CD1c-positive myeloid dendritic cell (primary cell): ENCODE measurements around the gene HSD17B3.
A peak's percentile ranks its signal among the peaks of the same experiment; 100 is the strongest.
"Not testable (repeated sequence)": the region's sequence is repeated elsewhere in the genome, so short reads cannot be mapped to it uniquely, and the experiment has no call there.

Experiments used
- DNase-seq: peaks from one replicate; pipeline ENCODE4 v3.0.0-alpha.2; 2016; ENCODE audit errors: extremely low spot score

HSD17B3 gene

DNA sequence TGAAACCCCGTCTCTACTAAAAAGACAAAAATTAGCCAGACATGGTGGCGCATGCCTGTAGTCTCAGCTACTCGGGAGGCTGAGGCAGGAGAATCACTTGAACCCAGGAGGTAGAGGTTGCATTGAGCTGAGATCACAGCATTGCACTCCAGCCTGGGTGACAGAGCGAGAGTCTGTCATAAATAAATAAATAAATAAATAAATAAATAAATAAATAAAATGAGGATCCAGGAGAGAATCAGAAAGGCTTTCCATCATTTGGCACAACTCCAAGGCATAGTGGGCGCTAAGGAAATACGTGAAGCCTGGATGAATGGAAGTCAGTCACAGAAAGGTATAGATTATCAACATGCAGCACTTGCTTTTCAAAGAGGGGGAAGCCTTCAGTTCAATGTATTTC lies 65.6 kb downstream of the HSD17B3 start:
- not testable (repeated sequence) for DNase-seq

DNA sequence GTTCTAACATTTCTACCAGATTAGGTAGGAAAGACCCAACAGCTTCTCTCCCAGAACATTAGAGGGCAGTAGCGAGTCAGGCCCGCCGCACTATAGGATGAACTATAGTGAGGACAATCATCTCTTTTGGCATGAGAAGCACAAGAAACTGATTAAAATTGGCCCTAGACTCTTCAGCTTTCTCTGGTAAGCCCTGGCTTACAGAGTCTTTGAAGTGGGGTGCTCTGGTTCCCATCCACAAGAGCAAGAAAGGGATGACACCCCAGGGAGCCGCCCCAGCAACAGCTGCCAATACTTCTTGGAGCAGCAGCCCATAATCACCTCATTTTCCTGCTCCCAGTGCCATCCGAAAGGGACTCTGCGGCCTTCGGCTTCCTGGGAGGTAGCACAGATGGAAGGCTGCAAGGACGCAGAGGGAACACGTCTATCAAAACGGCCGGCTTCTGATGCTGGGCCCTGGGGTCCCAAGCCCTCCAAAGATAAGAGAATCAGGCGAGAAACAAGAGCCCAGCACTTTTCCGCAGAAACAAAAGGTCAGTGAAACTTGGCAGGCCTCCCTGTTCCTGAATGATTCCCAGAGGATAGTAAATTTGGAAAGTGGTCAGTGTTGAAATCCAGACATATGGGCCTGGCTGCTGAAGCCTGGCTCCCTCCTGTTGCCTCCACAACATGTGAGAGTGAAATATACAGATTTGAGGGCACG lies 69.3 kb downstream of the HSD17B3 start:
- peak; percentile 21 for DNase-seq

DNA sequence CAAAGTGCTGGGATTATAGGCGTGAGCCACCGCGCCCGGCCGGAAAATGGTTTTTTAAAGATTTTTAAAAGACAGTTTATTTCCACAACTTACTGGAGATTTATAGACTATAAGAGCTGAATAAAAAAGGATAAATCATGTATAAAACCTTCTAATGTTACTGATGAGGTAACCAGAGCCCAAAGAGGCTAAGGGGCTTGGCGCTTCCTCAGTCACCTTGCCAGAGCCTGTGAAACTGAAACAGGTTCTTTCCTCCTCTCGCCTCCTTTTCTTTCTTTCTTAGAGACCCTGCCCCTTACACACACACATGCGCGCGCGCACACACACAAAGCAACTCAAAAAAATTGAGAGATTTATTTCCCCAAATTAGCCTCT lies 69.8 kb downstream of the HSD17B3 start:
- no peak for DNase-seq

DNA sequence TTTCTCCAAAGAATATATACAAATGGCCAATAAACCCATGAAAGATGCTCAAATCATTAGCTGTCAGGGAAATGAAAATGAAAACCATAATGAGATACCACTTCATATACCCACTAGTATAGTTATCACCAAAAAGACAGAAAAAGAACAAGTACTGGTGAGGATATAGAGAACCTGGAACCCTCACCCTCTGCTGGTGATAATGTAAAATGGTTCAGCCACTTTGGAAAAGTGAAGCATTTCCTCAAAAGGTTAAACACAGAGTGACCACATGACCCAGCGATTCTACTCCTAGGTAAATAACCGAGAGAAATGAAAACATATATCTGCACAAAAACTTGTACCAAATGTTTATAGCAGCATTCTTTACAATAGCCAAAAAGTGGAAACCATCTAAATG lies 72.0 kb downstream of the HSD17B3 start:
- no peak for DNase-seq

DNA sequence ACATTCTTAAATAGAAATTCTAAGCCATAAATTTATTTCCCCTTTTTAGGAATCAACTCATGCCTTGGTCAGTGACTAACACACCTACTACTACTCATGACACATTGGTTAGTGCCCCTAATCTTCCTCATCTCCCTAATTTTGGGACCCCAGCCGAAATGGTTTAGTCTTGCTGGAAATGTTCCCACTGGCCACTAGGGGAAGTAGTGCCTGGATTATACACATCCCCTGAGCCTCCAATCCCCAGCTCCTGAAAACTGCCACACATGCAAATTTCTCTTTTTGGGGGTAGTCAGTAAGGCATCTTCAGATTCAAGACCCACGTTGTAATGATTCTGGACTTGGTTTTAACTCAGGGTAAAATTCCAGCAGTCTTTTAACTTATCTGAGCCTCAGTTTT lies 79.8 kb downstream of the HSD17B3 start:
- DNase-seq = peak; percentile 6

DNA sequence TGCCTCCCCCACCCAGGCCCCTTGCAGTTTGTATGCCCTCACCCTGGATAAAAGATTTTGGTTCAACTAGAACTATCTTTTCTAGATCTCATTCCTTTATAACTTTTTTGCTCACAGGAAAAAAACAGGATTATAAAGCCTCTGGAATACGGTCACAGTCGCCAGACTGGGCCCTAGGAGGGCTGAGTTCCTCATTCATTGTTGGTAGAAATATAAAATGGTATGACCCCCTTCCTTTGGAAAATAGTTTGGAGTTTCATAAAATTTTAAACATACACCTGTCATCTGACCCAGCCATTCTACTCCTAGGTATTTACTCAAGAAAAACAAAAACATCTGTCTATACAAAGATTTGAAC lies 82.1 kb downstream of the HSD17B3 start:
- DNase-seq = no peak

DNA sequence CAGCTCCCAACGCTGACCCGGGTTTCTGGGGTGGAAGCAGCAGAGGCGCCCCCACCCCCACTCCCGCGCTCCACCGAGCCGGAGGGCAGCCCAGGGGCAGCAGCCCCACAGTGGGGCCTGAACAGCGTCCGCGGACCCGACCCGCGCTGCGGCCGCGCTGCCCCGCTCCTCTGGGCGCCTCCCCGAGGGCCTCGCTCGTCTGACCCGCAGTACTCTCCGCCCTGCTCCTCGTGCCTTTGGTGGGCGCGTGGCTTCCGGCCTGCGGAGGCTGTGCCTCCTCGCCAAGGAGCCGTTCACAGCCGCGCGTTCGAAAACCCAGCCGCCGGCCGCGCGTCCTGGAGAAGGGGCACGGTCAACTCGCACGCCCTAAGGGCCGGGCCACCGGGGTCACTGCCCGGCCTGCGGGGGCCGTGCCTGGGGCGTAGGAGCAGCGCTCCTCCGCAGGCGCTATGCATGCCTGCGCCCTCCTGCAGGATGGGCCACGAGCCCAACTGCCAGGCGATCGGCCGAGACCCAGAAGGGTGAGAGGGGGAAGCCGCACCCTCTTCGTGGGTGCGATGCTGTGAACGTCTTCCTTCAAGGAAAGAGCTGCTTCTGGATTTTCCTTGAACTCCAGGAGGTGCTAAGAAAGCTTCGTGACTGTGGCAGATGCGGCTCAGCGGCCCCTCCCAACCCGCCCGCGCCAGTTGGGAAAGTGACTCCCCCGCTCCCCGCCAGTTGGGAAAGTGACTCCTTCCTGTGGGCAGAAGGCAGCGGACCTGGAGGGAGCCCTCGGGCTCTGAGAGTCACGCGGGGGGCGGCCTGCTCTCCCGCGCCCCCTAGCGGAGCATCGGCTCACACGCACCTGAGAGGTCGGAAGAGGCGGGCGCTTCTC lies 82.7 kb downstream of the HSD17B3 start:
- DNase-seq = peak; percentile 64

DNA sequence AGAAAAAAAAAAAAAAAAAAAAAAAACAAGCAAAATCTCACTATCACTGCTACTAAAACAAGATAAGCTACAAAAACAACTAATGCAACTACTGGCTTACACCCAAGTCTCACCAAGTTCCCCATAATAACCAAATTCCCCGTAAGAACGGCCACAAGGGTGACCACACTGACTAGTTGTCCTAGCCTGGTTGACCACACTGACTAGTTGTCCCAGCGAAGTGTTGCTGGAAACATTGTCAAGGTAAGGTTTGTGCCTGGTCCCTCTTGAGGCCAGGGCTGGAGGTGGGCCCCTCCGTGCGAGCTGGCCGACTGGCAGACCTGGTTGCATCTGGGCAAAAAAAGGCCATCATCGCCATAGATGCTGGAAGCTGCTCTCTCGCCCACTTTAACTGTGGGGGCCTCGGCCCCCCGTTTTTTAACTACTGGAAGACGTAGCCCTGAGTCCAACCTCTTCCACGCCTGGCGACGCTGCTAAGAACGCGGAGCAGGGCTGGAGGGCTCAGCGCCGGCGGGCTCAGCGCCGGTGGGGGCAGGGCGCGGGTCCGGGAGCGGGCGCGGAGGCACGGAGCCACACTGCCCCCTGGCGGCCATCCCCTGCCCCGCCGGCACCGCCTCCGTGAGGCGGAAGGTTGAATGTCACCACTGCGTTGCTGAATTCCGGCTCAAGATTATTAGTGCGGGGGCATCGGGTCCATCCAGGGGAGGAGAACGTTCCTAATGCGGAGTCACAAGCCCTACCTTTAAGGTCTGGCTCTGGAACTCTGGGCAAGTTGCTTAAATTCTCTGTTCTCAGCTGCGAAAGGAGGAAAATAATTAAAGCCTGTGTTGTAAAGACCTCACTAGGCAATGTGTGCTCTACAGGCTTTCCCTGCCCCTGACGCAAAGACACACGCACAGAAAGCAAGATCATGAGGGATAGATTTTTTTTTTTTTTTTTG lies 84.0 kb downstream of the HSD17B3 start:
- DNase-seq = peak; percentile 77

DNA sequence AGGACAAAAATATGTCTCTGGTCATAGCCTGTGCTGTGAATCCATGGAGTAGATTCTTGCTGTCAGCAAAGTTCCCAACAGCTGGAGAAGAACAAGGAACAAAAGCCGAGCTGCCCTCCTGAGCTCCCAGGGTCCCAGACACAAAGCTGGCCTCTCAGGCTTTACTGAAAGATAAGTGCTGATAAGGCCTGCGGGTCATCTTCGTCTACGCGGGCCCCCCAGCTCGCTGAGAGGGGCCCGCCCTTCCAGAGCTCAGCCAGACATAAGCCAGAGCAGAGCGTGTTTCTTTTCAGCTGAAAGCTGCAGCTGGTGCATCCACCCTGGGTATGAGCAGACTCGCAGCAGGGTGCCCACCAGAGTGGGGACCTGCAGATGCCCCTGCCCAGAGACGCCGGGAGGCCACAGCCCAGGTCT lies 84.7 kb downstream of the HSD17B3 start:
- no peak for DNase-seq

DNA sequence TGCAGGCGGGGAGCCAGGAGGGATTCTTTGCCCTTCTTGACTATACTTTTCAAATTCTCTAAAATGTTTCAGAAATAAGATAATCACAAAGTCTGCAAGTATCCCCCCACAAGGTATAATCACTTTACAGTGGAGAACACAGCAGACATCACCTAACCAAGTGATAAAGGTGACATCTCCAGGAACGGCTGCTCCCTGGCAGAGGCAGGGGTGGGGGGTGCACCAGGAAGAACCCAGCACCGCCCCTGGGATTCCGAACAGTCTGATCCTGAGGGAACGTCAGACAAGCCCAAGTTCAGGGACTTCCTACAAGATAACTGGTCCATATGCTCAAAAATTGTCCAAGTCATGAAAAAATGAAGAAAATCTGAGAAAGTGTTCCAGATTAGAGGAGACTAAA lies 85.4 kb downstream of the HSD17B3 start:
- no peak for DNase-seq

DNA sequence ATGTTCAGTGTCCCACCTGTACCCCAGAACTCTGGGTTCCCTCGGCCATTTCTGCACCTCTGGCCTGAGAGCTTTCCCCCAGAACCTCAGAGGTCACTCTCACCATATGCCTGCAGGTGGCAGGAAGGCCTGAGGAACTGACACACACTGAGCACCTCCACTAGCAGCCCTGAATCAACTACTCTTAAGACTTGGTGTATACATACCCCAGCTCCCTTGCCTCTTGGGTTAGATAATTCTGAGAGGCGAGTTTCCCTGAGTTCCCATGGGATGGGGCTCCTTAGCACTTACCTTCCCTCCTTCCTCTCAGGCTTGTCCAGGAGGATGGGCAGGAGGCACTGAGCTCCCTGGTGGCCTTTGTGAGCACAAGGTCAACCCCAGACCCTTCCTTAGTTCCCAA lies 86.1 kb downstream of the HSD17B3 start:
- no peak for DNase-seq

DNA sequence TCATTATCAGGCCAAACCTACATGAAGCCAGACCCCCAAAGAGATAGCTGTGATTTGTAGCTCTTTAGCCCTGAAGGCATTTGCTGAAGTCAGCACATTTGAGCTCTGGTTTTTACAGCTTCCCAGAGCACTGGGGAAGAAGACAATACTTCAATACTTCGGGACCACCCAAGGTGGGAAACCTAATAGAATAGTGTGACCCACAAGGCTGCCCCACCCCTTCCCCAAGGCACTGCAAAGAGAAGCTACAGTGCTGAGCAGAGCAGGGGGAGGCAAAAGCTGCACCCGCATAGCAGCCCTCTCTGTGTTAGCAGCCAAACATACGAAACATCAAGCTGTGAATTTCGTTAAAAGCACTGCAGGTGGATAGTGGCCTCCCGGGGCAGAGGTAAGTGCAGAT lies 87.3 kb downstream of the HSD17B3 start:
- DNase-seq = no peak

DNA sequence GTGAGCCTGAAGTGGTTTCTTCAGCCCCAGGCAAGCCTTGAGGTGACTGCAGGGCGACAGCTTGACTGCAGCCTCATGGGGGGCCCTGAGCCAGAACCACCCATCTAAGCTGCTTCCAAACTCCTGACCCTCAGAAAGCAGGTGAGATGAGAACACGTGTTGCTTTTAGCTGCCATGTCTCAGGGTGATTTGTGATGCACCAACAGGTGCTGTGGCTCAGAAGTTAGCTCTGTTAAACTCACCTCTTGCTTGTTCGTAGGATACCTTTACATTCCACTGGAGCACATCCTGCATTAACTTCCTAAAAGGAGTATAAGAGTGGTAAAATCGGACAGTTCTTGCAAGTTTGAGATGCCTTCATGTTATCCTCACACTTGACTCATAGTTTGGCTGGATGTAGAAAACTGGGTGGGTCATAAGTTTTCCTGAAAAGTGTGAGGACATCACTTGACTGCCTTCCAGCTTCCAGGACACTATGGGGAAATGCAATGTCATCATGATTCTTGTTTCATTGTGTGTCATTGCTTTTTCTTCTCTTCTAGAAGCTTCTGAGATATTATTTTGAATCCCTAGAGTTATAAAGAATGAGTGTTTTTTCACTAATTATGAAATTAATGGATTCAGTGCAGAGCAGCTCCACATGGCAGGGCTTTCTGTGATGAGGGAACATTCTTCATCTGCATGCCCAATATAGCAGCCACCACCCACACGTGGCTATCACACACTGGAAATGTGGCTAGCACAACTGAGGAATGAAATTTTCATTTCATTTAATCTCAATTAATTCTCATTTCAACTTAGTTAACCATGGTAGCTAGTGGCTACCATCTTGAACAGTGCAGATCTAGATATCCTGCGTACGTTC lies 92.3 kb downstream of the HSD17B3 start:
- DNase-seq = no peak

DNA sequence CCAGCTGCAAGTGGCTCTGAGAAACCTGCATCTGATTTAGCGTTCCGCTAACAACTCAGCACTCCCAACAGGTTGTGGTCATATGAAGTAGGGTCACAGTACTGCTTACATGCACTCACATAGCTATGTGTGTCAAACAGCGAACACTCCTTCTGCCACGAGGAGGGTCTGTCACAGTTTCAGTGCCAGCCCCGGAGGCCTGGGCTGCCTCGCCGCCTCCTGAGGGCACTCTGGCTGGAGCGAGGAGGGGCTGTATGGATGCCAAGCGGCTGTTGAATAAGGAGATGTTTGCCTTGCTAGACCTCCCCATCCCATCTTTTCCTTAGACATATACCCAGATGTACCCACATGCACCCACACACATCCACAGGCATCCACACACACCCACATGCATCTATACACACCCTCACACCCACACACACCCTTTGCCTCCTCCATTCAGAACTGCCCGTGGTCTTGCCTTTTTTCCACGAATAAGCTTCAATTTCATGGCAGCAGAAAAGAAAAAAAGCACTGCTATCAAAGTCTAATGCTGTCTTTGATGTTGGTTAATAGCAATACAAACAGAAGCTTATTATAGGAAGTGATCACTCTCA lies 95.7 kb downstream of the HSD17B3 start:
- DNase-seq = no peak

DNA sequence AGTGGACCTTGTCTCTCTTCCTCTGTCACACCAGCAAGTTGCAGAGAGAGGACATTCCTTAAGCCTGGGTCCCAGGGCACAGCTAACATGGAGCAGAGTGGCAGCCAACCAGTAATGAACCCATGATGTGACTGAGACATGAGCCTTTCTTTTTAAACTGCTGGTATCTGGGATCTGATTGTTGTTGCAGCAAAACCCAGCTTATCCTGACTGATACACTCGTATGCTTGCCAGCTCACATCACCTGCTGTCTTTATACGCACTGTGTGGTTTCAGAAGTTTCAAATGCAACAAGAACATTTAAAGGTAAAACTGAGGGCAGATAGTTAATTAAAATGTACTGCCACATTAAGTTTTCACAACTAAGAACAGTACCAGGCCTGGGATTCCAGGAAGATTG lies 97.1 kb downstream of the HSD17B3 start:
- DNase-seq = no peak

DNA sequence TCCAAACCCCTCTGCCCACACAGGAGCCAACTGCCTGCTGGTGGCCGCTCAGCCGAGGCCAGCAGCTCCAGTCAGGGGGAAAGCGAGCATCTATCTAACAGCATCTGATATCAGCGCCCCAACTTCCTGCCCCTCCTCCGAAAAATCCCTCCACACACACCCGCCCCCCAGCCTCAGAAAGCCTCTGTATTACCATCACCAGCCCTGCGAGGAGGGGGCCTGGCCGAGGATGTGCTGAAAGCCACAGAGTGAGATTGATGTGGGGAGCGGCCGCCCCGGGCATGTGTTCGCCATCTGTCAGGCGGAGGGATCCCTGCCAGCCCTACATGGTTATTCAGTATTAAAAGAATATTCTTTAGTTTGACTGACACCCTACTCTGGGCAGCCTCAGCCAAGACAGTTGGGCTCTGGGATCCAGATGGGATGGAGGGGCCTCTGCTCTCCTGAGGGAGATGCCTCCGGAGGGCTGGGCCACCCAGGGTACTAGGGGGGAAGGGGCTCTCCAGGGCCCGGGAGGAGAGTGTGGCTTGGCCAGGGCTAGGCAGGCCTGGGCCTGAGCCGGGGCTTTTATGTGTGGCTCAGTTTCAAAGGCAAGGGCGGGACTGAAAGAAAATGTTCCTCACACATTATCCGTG lies 98.0 kb downstream of the HSD17B3 start:
- DNase-seq = no peak

DNA sequence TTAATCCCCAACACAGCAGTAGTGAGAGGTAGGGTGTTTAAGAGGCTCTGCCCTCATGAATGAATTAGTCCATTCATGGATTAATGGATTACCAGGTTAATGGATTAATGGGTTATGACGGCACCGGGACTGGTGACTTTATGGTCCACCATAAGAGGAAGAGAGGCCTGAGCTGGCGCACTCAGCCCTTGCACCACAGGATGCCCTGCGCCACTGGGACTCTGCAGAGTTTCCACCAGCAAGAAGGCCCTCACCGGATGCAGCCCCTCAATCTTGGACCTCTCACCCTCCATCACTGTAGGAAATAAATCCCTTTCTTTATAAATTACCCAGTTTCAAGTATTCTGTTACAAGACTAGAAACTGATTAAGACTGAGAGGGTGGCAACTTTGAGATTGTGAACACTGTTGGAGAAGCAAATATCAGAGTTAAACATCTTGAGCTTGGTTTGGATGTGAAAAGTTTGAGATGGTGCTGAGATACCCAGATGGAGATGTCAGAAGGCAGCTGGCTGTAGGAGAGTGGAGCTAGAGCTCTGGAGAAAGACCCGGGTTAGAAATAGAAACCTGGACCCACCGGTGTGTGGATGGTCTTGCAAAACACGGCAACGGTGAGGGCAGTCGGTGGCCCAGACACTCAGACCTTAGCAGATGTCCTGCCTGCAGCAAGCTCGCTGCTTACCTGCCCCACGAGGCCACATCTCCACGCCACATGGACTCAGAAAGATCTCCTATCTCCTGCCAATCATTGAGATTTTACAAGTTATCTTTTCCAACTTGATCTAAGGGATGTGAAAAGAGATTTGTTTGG lies 98.8 kb downstream of the HSD17B3 start:
- DNase-seq = no peak

DNA sequence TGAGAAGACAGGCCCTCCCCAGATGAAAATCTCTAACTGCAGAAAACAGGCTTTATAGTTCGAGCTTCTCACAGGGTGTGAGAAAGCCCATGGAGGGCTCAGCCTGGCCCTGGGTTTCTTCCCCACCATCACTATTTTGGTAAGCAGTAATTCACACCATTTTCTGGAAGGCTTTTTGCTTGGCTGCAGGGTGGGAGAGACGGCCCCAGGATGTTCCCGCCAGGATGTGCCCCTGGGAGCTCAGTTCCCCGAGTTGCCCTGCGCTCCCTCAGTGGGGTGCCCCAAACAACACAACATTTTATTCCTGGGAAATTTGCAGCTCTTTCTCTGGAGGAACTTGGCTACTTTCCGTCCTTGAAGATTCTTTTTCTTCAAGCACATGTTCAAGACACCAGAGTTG lies 100.8 kb downstream of the HSD17B3 start:
- no peak for DNase-seq

DNA sequence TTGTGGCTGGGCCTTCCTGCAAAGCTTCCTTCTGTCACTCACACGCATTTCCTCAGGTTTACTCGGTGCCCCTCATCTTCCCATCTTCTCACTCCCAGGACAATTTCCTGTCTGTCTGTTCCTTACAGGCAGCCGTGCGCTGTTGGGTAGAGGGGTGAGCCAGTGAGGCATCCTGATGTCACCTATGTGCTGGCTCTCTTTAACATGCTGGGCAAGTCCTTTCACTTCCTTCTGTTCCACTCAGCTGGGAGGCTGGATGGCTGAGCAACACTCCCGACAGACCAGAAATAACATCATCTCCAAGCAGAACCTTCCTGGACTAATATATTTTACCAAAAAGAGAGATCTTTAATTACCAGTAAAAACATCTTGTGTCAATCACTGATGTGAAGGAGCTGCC lies 103.0 kb downstream of the HSD17B3 start:
- no peak for DNase-seq

DNA sequence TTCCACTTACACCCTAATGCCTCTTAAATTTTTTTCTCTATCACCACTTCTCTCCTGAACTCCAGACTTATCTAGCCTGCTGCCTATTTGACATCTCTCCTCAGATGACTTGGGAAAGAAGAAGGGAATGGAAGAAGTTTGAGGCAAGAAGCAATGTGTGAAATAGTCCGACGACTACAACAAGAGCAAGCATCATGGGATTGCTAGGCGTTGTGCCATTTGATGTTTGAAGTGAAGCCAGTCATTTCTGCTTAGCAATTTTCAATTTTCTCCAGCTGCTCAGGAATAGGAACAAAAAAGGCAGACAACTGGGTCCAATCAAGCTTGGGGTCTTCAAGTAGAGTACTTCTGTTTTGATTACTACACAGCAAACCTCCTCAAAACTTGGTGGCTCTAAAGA lies 106.4 kb downstream of the HSD17B3 start:
- DNase-seq = no peak
